ENCODE results near the gene UVRAG.
"Not testable (repeated sequence)": the region's sequence is repeated elsewhere in the genome, so short reads cannot be mapped to it uniquely, and the experiment has no call there.

The UVRAG gene

GRCh38 chr11:76074148-76075095 is 259.4 kb downstream of the UVRAG start:
- H2AFZ ChIP-seq (ENCODE audit: low read length), result no peak overlapping the region
- TF ChIP-seq, protein P1, sequence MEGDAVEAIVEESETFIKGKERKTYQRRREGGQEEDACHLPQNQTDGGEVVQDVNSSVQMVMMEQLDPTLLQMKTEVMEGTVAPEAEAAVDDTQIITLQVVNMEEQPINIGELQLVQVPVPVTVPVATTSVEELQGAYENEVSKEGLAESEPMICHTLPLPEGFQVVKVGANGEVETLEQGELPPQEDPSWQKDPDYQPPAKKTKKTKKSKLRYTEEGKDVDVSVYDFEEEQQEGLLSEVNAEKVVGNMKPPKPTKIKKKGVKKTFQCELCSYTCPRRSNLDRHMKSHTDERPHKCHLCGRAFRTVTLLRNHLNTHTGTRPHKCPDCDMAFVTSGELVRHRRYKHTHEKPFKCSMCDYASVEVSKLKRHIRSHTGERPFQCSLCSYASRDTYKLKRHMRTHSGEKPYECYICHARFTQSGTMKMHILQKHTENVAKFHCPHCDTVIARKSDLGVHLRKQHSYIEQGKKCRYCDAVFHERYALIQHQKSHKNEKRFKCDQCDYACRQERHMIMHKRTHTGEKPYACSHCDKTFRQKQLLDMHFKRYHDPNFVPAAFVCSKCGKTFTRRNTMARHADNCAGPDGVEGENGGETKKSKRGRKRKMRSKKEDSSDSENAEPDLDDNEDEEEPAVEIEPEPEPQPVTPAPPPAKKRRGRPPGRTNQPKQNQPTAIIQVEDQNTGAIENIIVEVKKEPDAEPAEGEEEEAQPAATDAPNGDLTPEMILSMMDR (IDR thresholded peaks at IDR 0.05; ENCODE audit: low read length), result no peak
- TF ChIP-seq EZH2 (optimal IDR thresholded peaks at IDR 0.05; ENCODE audit: low read depth, low read length) (no peak), EZH2phosphoT487 (IDR thresholded peaks at IDR 0.05; ENCODE audit: low read length) (no peak)
- no peaks in the 10 kb centered on the region for H3K79me2 ChIP-seq (ENCODE audit: low read length)
- H3K4me3 ChIP-seq (ENCODE audit: low read length), result no peak overlapping the region
- no peak overlapping the region for H3K27ac ChIP-seq (ENCODE audit: low read length)
- no peaks in the 10 kb centered on the region for H3K36me3 ChIP-seq (replicated peaks; ENCODE audit: insufficient read depth, low read length)
- H3K9me3 ChIP-seq (replicated peaks; ENCODE audit: insufficient read depth, low read length), result no peaks in the 10 kb centered on the region
- no peaks in the 10 kb centered on the region for H3K27me3 ChIP-seq (replicated peaks; ENCODE audit: insufficient read depth, low read length)
- no peaks in the 10 kb centered on the region for H3K9me2 ChIP-seq (replicated peaks; ENCODE audit: insufficient read depth, low read length)
- H3K4me1 ChIP-seq (ENCODE audit: low read length), result no peaks in the 10 kb centered on the region
- H3K4me2 ChIP-seq (ENCODE audit: low read depth, low read length), result no peak overlapping the region
- no peak overlapping the region for H3K9ac ChIP-seq (ENCODE audit: low read length)
- DNase-seq, result no peak
- no peaks in the 10 kb centered on the region for H4K20me1 ChIP-seq (ENCODE audit: insufficient read depth, low read length)
- H3F3A ChIP-seq (ENCODE audit: insufficient read depth, low read length), result no peaks in the 10 kb centered on the region

- TF ChIP-seq EZH2phosphoT487 (IDR thresholded peaks at IDR 0.05; ENCODE audit: low read length) (no peak), EZH2 (optimal IDR thresholded peaks at IDR 0.05; ENCODE audit: low read depth, low read length) (no peak)
- TF ChIP-seq, protein P1 (IDR thresholded peaks at IDR 0.05; ENCODE audit: low read length), result no peak
- Histone ChIP-seq H3K79me2 (ENCODE audit: low read length) (no peaks in the 10 kb centered on the region), H3K27ac (ENCODE audit: low read length) (no peak overlapping the region), H2AFZ (ENCODE audit: low read length) (no peak overlapping the region), H3F3A (ENCODE audit: insufficient read depth, low read length) (no peaks in the 10 kb centered on the region), H3K9me2 (replicated peaks; ENCODE audit: insufficient read depth, low read length) (no peaks in the 10 kb centered on the region), H4K20me1 (ENCODE audit: insufficient read depth, low read length) (no peaks in the 10 kb centered on the region), H3K4me2 (ENCODE audit: low read depth, low read length) (no peak overlapping the region), H3K27me3 (replicated peaks; ENCODE audit: insufficient read depth, low read length) (no peaks in the 10 kb centered on the region), H3K36me3 (replicated peaks; ENCODE audit: insufficient read depth, low read length) (no peaks in the 10 kb centered on the region), H3K9ac (ENCODE audit: low read length) (no peak overlapping the region), H3K4me1 (ENCODE audit: low read length) (no peaks in the 10 kb centered on the region), H3K9me3 (replicated peaks; ENCODE audit: insufficient read depth, low read length) (no peaks in the 10 kb centered on the region), H3K4me3 (ENCODE audit: low read length) (no peak overlapping the region)
- DNase-seq, result no peak
Observed at GRCh38 chr11:76075716-76076115, 260.7 kb downstream of the UVRAG start.

- H3K4me2 ChIP-seq (ENCODE audit: low read depth, low read length); H4K20me1 ChIP-seq (ENCODE audit: insufficient read depth, low read length); H3F3A ChIP-seq (ENCODE audit: insufficient read depth, low read length); H3K79me2 ChIP-seq (ENCODE audit: low read length); H3K4me3 ChIP-seq (ENCODE audit: low read length); H3K4me1 ChIP-seq (ENCODE audit: low read length); DNase-seq; H2AFZ ChIP-seq (ENCODE audit: low read length); H3K27ac ChIP-seq (ENCODE audit: low read length); H3K36me3 ChIP-seq (replicated peaks; ENCODE audit: insufficient read depth, low read length); H3K9me3 ChIP-seq (replicated peaks; ENCODE audit: insufficient read depth, low read length); H3K9me2 ChIP-seq (replicated peaks; ENCODE audit: insufficient read depth, low read length); H3K27me3 ChIP-seq (replicated peaks; ENCODE audit: insufficient read depth, low read length); H3K9ac ChIP-seq (ENCODE audit: low read length): not testable (repeated sequence)
Observed at GRCh38 chr11:76076253-76076652, 261.2 kb downstream of the UVRAG start.

GRCh38 chr11:76076749-76077148 is 261.7 kb downstream of the UVRAG start:
- Histone ChIP-seq H3K9ac (ENCODE audit: low read length) (no peak overlapping the region), H3K9me3 (replicated peaks; ENCODE audit: insufficient read depth, low read length) (no peaks in the 10 kb centered on the region), H3K79me2 (ENCODE audit: low read length) (no peaks in the 10 kb centered on the region), H3F3A (ENCODE audit: insufficient read depth, low read length) (no peaks in the 10 kb centered on the region), H2AFZ (ENCODE audit: low read length) (no peak overlapping the region), H3K27me3 (replicated peaks; ENCODE audit: insufficient read depth, low read length) (no peaks in the 10 kb centered on the region), H3K36me3 (replicated peaks; ENCODE audit: insufficient read depth, low read length) (no peaks in the 10 kb centered on the region), H3K4me3 (ENCODE audit: low read length) (no peak overlapping the region), H3K27ac (ENCODE audit: low read length) (no peak overlapping the region), H3K4me2 (ENCODE audit: low read depth, low read length) (no peak overlapping the region), H4K20me1 (ENCODE audit: insufficient read depth, low read length) (no peaks in the 10 kb centered on the region), H3K9me2 (replicated peaks; ENCODE audit: insufficient read depth, low read length) (no peaks in the 10 kb centered on the region), H3K4me1 (ENCODE audit: low read length) (no peaks in the 10 kb centered on the region)
- no peak for DNase-seq
- no peak for TF ChIP-seq EZH2 (optimal IDR thresholded peaks at IDR 0.05; ENCODE audit: low read depth, low read length)
- TF ChIP-seq, protein P1 (IDR thresholded peaks at IDR 0.05; ENCODE audit: low read length), result no peak
- TF ChIP-seq EZH2phosphoT487 (IDR thresholded peaks at IDR 0.05; ENCODE audit: low read length), result no peak
